Measurements from ENCODE around the gene ADAMTSL3.

ADAMTSL3 gene

DNA sequence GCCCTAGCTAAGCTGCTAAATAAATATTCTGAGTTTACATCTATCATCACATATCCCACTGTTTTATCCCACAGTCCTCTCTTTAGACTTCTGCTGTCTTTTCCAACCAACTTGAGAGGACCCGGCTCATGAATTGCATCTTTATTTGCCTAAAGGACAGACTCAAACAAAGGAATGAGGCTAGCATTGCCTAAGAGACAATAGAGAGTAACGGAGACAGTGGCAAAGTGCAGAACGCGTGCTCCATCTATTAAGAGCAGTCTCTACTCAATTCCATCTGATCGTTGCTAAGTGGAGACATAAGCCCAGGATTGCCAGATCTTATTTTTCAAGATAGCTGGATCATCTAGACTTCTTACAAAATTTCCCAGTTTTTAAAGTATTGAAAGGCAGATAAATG lies 2.3 kb downstream of the ADAMTSL3 start:
- DNase-seq (ENCODE audit: extremely low read depth in 1 of 2, low read depth in 1 of 2) = no peak

GRCh38 chr15:83656943-83657528 lies 3.1 kb downstream of the ADAMTSL3 start:
- DNase-seq (ENCODE audit: extremely low read depth in 1 of 2, low read depth in 1 of 2) = no peak

- no peak for DNase-seq (ENCODE audit: extremely low read depth in 1 of 2, low read depth in 1 of 2)
Measured at GRCh38 chr15:83657549-83657948, 3.6 kb downstream of the ADAMTSL3 start.

DNA sequence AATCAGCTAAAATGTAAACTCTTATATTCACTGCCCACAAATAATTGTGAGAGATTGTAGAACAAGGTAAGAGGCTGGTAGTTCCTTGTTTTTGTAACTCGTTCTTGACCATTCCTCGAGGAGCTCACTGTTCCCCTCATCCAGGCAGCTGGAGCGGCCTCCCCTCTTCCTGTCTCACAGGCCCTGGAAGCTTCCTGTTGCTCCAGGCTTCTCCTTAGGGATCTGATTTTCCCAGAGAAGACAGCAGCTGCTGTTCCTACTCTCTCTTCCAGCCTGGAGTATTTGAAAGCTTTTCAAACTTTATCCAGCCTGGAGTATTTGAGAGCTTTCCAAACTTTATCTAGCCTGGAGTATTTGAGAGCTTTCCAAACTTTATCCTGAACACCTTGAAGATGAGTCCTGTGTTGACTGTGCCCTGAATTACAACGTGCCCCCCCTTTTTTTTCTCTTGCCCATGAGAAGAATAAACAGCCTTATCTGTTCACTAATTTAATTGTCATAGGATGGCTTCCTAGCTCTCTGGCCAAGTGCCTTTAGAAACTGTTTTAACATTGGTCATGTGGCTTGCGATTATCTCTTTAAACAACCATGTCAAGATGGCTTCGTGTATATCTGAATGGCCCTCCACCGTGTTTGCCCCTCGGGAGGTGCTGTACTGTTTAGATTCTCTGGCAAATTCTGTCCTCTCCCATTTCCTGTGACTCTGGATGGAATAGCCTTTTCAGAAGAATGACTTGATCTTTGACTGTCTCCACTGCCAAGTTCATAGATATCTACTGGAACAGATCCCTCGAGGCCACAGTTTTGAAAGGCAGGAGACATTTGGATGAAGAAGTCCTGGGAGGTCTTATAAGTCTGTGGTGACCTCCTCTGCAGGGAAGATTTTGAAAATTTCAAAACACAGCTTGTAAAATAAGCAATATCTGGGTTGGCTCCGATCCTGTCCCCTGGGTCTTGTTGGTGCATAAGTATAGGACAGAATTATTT lies 4.8 kb downstream of the ADAMTSL3 start:
- DNase-seq (ENCODE audit: extremely low read depth in 1 of 2, low read depth in 1 of 2) = no peak

DNA sequence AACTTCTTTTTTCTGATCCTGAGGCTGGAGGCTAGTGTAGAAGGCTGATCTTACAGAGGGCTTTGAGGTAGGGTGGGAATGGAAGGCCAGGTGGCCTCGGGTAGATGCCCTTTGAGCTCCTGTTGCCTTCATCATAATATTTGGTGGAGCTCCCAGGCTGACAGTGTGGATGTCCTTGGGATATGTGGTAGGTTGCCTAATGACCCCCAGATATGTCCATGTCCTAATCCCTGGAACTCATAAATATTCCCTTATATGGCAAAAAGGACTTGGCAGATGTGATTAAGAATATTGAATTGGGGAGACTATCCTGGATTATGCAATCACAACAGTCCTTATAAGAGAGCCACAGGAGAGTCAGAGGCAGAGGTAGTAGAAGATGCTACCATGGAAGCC lies 5.5 kb downstream of the ADAMTSL3 start:
- DNase-seq (ENCODE audit: extremely low read depth in 1 of 2, low read depth in 1 of 2) = no peak

DNA sequence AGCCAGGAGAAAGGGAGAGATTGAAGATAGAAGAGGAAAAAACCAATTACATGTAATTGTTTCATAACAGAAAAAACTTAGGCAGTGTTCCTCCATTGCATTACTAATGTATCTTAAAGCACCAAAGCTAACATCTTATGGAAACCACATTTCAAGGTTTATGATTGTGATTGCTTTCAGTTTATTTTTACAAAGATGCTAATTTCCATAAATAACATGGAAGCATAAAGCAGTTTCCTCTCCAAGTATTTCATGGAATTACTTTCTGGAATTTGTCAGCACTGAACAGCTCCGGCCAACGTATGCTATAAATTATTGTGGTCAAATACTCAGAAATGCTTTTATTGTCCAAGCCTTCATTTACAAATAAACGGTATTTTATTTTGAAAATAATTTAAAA lies 11.6 kb downstream of the ADAMTSL3 start:
- no peak for DNase-seq (ENCODE audit: extremely low read depth in 1 of 2, low read depth in 1 of 2)

- no peak for DNase-seq (ENCODE audit: extremely low read depth in 1 of 2, low read depth in 1 of 2)
Measured at GRCh38 chr15:83670672-83671229, 16.8 kb downstream of the ADAMTSL3 start.

GRCh38 chr15:83671603-83672002 lies 17.7 kb downstream of the ADAMTSL3 start:
- no peak for DNase-seq (ENCODE audit: extremely low read depth in 1 of 2, low read depth in 1 of 2)

DNA sequence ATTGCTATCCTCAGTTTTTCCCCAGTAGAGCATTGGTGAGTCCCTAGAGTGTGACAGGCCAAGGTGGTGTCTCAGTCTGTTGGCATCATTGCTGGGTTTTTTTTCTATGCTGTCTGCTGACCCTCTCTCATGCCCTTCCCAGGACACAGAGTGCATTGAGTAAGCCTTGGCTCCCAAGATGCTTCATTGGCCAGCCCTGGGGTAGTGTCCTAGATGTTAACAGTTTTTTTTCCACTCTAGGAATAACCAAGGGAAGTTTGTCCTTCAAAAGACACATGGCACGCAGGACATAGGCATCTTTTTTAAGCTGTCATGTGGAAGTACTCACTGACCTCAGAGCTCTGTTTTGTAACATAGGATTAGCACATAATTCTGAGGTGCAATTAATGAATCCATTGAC lies 19.5 kb downstream of the ADAMTSL3 start:
- no peak for DNase-seq (ENCODE audit: extremely low read depth in 1 of 2, low read depth in 1 of 2)

GRCh38 chr15:83682476-83683088 lies 28.7 kb downstream of the ADAMTSL3 start:
- DNase-seq (ENCODE audit: extremely low read depth in 1 of 2, low read depth in 1 of 2) = no peak

DNA sequence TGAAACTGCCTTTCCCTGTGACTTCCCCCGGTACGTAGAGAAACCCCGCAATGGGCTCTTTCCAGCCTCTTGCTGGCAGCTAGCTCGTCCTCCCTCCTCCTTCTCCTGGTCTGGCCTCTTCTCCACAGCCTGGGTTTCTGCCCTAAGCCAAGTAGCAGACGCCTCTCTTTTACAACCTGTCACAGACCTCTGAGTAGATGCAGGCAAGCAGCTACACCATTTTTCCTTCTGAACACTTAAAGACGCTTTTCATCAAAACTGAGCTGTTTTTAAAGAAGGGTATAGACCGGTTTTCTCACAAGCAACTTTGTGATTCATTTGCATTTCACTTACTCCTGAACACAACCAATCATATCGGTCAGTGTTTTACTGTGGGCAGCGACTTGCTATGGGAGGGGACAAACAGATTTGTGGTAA lies 32.0 kb downstream of the ADAMTSL3 start:
- no peak for DNase-seq (ENCODE audit: extremely low read depth in 1 of 2, low read depth in 1 of 2)

DNA sequence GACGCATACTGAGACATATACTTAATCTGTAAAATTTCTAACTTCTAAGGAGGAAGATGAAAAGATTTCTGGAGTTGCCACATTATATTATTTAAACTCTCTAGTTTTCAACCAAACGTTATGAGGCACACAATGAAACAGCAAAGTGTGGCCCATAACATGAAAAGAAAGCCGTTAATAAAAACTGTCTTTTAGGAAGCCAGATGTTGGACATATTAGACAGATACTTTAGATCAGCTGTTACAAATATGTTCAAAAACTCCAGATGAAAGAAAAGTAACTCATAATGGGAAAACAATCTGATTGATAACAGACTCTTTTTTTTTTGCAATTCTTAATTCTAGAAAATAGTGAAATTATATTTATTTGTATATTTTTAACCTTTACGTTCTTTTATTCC lies 34.3 kb downstream of the ADAMTSL3 start:
- DNase-seq (ENCODE audit: extremely low read depth in 1 of 2, low read depth in 1 of 2) = no peak

DNA sequence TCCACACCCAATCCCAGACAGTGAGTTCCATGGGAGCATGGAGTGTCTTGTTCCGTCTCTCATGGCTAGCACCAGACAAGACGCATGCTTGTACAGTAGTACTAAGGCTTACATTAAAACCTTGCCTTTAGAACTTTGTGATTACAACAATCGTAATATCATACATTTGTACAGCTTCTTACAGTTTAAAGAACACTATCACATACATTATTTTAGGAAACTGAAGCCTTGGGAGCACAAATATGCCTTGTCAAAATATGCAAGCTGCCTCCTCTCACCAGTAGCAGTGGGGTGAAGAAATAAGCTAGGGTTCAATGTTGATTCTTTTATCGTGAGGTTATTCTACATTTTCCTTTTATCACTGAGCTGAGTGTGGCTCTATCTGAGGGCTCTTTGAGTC lies 36.8 kb downstream of the ADAMTSL3 start:
- no peak for DNase-seq (ENCODE audit: extremely low read depth in 1 of 2, low read depth in 1 of 2)

DNA sequence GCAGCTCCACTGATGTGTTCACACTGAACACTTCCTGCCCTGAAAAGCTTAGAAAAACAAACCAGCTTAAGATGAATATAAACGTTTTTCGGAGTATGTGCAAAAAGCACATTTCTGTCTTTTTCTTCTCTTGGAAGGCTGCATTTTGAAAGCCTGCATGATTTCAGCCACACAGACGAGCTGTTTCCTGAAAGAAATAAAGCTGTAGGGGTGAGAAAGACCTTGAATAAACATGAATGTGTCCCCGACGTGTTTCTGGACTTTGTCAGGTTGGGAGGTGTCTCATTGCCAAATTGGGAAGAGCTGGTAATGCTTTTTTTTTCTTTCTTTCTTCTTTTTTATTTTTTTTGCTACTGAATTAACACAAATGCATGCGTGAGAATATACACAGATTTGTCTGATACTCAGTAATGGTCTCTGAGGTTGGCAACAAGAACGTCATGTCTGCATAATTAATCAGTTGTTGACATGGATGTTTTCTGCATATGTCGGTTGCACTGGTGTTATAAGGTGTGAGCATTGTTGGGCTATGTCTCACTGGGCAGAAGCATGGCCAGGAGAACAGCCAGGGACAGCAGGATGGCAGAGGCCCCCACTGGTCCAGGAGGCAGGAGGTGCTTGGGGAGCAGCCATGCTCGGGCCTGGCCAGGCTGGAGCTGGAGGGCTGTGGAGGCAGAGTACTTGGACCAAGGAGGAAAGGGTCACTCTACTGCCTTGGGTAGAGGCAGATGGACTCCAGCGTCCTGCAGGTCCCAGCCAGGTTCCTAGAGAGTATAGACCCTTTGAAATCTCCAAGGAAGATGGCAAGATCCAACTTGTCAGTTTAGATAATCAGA lies 39.0 kb downstream of the ADAMTSL3 start:
- DNase-seq (ENCODE audit: extremely low read depth in 1 of 2, low read depth in 1 of 2) = no peak

GRCh38 chr15:83694015-83694414 lies 40.1 kb downstream of the ADAMTSL3 start:
- no peak for DNase-seq (ENCODE audit: extremely low read depth in 1 of 2, low read depth in 1 of 2)

DNA sequence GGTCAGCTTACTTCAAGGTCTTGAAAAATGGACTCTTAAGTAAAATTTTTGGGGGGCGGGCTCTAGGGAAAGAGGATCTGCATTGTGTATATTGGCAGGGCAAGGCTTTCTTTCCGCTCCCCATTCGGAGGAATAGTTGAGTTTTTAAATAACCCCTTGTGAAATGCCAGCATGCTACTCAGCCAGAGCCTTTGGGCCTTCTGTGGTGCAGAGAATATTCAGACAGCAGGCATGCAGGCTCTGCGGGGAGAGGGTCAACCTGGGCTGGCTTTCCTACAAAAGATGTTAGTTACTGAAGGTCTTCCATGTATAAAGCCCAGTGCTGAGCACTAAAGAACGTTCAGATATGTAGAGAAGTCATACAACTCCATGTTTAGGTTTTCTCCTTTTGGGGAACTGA lies 40.6 kb downstream of the ADAMTSL3 start:
- DNase-seq (ENCODE audit: extremely low read depth in 1 of 2, low read depth in 1 of 2) = no peak

GRCh38 chr15:83695246-83695645 lies 41.3 kb downstream of the ADAMTSL3 start:
- no peak for DNase-seq (ENCODE audit: extremely low read depth in 1 of 2, low read depth in 1 of 2)

DNA sequence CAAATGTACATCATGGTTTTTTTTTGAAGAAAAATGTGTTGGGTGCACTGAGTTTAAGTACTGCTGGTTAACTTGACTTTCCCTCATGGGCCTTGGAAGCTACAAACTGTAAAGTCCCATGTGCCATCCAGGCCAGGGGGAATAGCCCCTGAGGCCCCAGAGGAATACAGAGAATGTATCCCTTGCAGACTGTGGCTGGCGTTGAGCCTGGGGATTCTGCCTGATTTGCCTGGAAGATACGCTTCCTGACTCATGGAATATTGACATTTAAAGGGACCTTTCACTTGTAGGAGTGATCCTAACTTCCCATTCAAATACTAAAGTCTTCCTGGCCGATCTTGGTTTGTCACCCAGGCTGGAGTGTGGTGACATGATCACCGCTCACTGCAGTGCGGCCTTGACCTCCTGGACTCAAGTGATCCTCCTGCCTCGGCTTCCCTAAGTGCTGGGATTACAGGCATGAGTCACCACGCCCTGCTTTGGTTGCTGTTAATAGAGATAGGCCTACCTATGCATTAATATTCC lies 42.0 kb downstream of the ADAMTSL3 start:
- no peak for DNase-seq (ENCODE audit: extremely low read depth in 1 of 2, low read depth in 1 of 2)

DNA sequence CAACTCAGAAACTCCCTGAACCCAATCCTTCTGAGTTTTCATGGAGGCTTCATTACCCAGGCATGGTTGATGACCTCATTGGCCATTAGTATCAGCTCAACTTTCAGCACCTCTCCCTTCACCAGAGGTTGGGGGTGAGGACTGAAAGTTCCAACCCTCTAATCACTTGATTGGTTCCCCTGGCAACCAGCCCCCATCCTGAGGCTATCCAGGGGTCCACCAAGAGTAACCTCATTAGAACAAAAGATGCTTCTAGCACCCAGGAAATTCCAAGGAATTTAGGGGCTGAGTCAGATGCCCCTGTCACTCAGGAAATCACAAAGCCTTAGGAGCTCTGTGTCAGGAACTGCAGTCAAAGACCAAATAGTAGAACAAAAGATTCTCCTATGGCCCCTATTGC lies 43.8 kb downstream of the ADAMTSL3 start:
- DNase-seq (ENCODE audit: extremely low read depth in 1 of 2, low read depth in 1 of 2) = no peak

DNA sequence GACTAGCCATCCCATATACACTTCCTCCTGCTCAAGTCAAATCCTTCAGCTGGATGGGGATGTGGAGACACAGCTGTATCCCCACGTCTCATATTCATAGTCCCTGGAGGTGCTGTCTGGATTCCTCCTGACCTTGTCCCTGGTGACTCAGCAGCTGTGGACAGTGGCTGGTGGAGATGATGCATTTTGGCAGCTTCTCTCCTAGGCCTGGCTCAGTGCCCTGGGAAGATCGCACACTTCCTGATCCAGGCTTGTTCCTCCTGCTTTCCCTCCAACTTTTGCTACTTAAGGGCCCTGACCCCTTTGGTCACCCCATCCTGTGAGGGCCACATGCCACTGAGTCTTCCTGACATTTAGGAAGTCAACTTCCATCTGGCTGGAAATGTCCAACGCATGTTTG lies 44.4 kb downstream of the ADAMTSL3 start:
- no peak for DNase-seq (ENCODE audit: extremely low read depth in 1 of 2, low read depth in 1 of 2)
